Measurements from ENCODE around the gene RASGRF1. TPM values are rescaled to one million over a fixed set of nuclear protein-coding genes. Genes with fewer than 3 reads are reported as not detected.
"Not testable (repeated sequence)": the region's sequence is repeated elsewhere in the genome, so short reads cannot be mapped to it uniquely, and the experiment has no call there.

Gene RASGRF1
- total and polyA plus RNA-seq, 11 donors, result 0.12 to 0.40 (median 0.25) TPM; not detected in 8

DNA sequence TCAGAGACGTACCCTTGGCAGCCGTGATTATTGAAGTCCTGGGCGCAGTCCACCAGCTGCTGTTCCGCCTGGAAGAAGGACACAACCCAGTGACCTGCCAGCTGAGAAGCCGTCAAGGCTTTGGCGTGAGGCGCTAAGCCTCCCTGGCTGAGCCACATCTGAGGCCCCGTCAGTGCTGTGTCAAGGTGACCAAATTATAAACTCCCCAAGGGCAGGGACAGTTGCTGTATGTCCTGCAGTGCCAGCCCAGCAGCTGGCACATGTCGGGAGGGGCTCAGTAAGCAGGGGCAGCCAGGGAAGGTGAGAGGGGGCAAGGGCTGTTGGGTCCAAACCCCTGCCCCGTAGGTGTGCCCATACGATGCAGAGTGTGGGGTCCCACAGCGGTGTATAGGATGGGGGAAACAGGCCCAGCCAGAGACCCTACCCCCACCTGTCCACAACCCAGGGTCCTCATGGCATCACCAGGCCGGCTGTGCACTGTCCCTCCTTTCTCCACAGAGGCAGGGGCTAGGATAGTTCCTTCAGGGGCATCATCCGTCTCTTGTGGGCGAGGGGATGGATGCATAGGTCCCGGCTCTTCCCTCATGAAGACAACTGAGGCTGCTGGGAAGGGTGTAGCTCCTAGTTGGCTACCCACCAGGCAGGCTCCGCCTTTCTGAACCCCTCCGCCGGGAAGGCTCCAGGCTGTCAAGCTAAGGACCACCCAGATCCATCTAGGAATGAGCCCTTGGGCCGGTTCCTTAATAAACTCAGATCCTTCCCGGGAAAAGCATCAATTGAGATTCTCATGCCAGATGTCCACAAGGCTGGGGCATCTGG, 158.9 kb downstream of the RASGRF1 start:
- no peaks in the 10 kb centered on the region for H3K9me3 ChIP-seq
- ATAC-seq, result peak in 1 of 4 donors; percentile 7
- no peak for DNase-seq
- TF ChIP-seq POLR2A (IDR thresholded peaks at IDR 0.05), result no peak
- TF ChIP-seq, protein P1, sequence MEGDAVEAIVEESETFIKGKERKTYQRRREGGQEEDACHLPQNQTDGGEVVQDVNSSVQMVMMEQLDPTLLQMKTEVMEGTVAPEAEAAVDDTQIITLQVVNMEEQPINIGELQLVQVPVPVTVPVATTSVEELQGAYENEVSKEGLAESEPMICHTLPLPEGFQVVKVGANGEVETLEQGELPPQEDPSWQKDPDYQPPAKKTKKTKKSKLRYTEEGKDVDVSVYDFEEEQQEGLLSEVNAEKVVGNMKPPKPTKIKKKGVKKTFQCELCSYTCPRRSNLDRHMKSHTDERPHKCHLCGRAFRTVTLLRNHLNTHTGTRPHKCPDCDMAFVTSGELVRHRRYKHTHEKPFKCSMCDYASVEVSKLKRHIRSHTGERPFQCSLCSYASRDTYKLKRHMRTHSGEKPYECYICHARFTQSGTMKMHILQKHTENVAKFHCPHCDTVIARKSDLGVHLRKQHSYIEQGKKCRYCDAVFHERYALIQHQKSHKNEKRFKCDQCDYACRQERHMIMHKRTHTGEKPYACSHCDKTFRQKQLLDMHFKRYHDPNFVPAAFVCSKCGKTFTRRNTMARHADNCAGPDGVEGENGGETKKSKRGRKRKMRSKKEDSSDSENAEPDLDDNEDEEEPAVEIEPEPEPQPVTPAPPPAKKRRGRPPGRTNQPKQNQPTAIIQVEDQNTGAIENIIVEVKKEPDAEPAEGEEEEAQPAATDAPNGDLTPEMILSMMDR (IDR thresholded peaks at IDR 0.05), result no peak
- 80 to 95% (median 90%) methylated on average over 16 to 21 of the region's 21 CpGs for WGBS, 4 donors
- H3K36me3 ChIP-seq, result peaks cover 0 to 88% (median 33%) of the 10 kb centered on the region in 9 donors
- peak overlapping the region in 3 of 12 donors; percentile 32 to 66 (median 42) for H3K27ac ChIP-seq
- no peak overlapping the region for H3K4me3 ChIP-seq
- intact Hi-C loops (cut with DNase I), result no loop called here
- H3K4me1 ChIP-seq, result peaks cover 0 to 54% (median 27%) of the 10 kb centered on the region in 12 donors
- H3K27me3 ChIP-seq, result no peaks in the 10 kb centered on the region

GRCh38 chr15:78930577-78931388, 159.8 kb downstream of the RASGRF1 start:
- no peak overlapping the region for H3K4me3 ChIP-seq
- ATAC-seq (peak in 3 of 4 donors; percentile 48 to 56 (median 56)), DNase-seq (no peak)
- intact Hi-C loops (cut with DNase I), result no loop called here
- WGBS, 4 donors, result 69 to 76% (median 74%) methylated on average over 11 of the region's 11 CpGs
- H3K27me3 ChIP-seq, result no peaks in the 10 kb centered on the region
- H3K4me1 ChIP-seq, result peaks cover 0 to 48% (median 24%) of the 10 kb centered on the region in 12 donors
- no peaks in the 10 kb centered on the region for H3K9me3 ChIP-seq
- no peak for TF ChIP-seq POLR2A (IDR thresholded peaks at IDR 0.05)
- peaks cover 0 to 90% (median 39%) of the 10 kb centered on the region in 9 donors for H3K36me3 ChIP-seq
- peak overlapping the region in 3 of 12 donors; percentile 32 to 66 (median 42) for H3K27ac ChIP-seq

- Histone ChIP-seq H3K4me3 (no peak overlapping the region), H3K36me3 (peaks cover 0 to 91% (median 43%) of the 10 kb centered on the region in 9 donors), H3K4me1 (peaks cover 0 to 39% (median 18%) of the 10 kb centered on the region in 12 donors), H3K27me3 (no peaks in the 10 kb centered on the region), H3K27ac (no peak overlapping the region), H3K9me3 (no peaks in the 10 kb centered on the region)
- TF ChIP-seq, protein P1 (IDR thresholded peaks at IDR 0.05), result no peak
- TF ChIP-seq POLR2A (IDR thresholded peaks at IDR 0.05), result no peak
- DNase-seq (no peak), ATAC-seq (no peak)
- WGBS, 4 donors, result 95 to 100% (median 96%) methylated on average over 12 to 16 of the region's 16 CpGs
- intact Hi-C loops (cut with DNase I), result no loop called here
These were observed 160.9 kb downstream of the RASGRF1 start for GRCh38 chr15:78929536-78930264.

GRCh38 chr15:78928616-78929093, 161.9 kb downstream of the RASGRF1 start:
- Histone ChIP-seq H3K27ac (no peak overlapping the region), H3K4me3 (no peak overlapping the region), H3K4me1 (peaks cover 0 to 29% (median 8%) of the 10 kb centered on the region in 12 donors), H3K36me3 (peaks cover 0 to 90% (median 51%) of the 10 kb centered on the region in 9 donors), H3K27me3 (no peaks in the 10 kb centered on the region), H3K9me3 (no peaks in the 10 kb centered on the region)
- intact Hi-C loops (cut with DNase I), result no loop called here
- DNase-seq (no peak), ATAC-seq (no peak)
- TF ChIP-seq, protein P1 (IDR thresholded peaks at IDR 0.05), result no peak
- TF ChIP-seq POLR2A (IDR thresholded peaks at IDR 0.05), result no peak
- WGBS, 4 donors, result 89 to 94% (median 94%) methylated on average over 13 to 14 of the region's 14 CpGs

DNA sequence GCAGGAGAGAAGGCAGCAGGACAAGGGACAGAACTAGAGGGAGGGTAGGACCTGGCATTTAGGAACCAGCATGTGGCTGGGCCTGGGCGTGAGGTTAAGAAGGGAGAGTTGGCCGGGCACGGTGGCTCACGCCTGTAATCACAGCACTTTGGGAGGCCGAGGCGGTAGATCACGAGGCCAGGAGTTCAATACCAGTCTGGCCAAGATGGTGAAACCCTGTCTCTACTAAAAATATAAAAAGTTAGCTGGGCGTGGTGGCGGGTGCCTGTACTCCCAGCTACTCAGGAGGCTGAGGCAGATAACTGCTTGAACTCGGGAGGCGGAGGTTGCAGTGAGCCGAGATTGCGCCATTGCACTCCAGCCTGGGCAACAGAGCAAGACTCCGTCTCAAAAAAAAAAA, 162.4 kb downstream of the RASGRF1 start:
- Histone ChIP-seq H3K36me3 (peaks cover 0 to 90% (median 55%) of the 10 kb centered on the region in 9 donors), H3K4me1 (peaks cover 0 to 24% (median 4%) of the 10 kb centered on the region in 12 donors)
- DNase-seq; H3K4me3 ChIP-seq; H3K9me3 ChIP-seq; H3K27ac ChIP-seq; intact Hi-C loops (cut with DNase I); ATAC-seq; H3K27me3 ChIP-seq: not testable (repeated sequence)
- WGBS, 4 donors, result 95 to 98% (median 96%) methylated on average over 14 of the region's 14 CpGs
